Right lobe of liver (tissue), 6 donors: ENCODE data around the gene NR5A2. TPM values are rescaled to one million over a fixed set of nuclear protein-coding genes. Genes with fewer than 3 reads are reported as not detected.

Experiments
- ATAC-seq, 4 donors: fragments of 200-7000 bp; cut with Tn5 transposase; one replicate each; pipeline ENCODE4 v1.9.1; 2020; ENCODE audit warnings: mild to moderate bottlenecking in 4 of 4, moderate library complexity in 4 of 4
- DNase-seq, 3 donors: peaks; one replicate each; pipeline ENCODE4 v3.0.0-alpha.2; 2020
- H3K27ac ChIP-seq, 3 donors: fragments of 200-600 bp; one replicate each; pipeline ENCODE4 v1.8.0; 2022
- H3K27me3 ChIP-seq, 2 donors: fragments of 200-600 bp; one replicate each; pipeline ENCODE4 v1.8.0; 2022
- H3K36me3 ChIP-seq, 4 donors: fragments of 200-600 bp; sonication (generic) in 1 of 4; one replicate each; pipeline versions ENCODE4 v1.5.1 to v1.8.0; 2017 to 2022; ENCODE audit warnings: control low read depth in 1 of 4
- H3K4me1 ChIP-seq, 4 donors: fragments of 200-600 bp; sonication (generic) in 1 of 4; one replicate each; pipeline versions ENCODE4 v1.5.1 to v1.8.0; 2017 to 2022; ENCODE audit warnings: control low read depth in 1 of 4
- H3K4me3 ChIP-seq, 3 donors: fragments of 200-600 bp; one replicate each; pipeline ENCODE4 v1.8.0; 2022
- H3K9me3 ChIP-seq, 4 donors: fragments of 200-600 bp; sonication (generic) in 1 of 4; one replicate each; pipeline versions ENCODE4 v1.5.1 to v1.8.0; 2017 to 2022; ENCODE audit warnings: control low read depth in 1 of 4
- CTCF ChIP-seq, 4 donors: fragments of 200-600 bp in 3 of 4; fragments of 450-650 bp in 1 of 4; IDR thresholded peaks; one replicate each; pipeline versions ENCODE4 v1.5.1 to v1.8.0; 2016 to 2022; ENCODE audit warnings: antibody characterized with exemption in 4 of 4, mild to moderate bottlenecking in 2 of 4
- POLR2A ChIP-seq: fragments of 450-650 bp; IDR thresholded peaks from one replicate; pipeline ENCODE4 v1.6.1; 2017; ENCODE audit warnings: antibody characterized with exemption, mild to moderate bottlenecking
- WGBS: methylation state at CpG from one replicate; pipeline ENCODE4 v1.1.6; 2018; ENCODE audit warnings: low coverage, low lambda C conversion rate; ENCODE audit not compliant: insufficient coverage; ENCODE audit errors: missing lambda C conversion rate; 5-methylcytosine and 5-hydroxymethylcytosine counted together
- intact Hi-C, 2 donors: fragments of 100-400 bp; cut with DNase I; formaldehyde crosslinking; loops; one replicate each; pipeline versions ENCODE4 v1.11.2 to v1.14.1; 2022
- total RNA-seq, 6 experiments: library from RNA; depleted of rRNA in 2 of 6; stranded (reverse); fragments of >200 nt in 2 of 6; fragmentation: NEBNext Ultra II Directional in 3 of 6; extraction: Animal tissue kit (Norgen Biotek cat#: 25700) in 3 of 6; gene quantifications; one replicate each; pipeline versions ENCODE4 v1.1.0 to v1.2.4, GENCODE V29; 2016 to 2023
- donor health status: DM: no; HTN: yes; CAD: no.
- donor health status: DM: no; HTN: no; CAD: no.
- donor health status: DM: no; HTN: no; CAD: no.
- donor health status: DM: no; HTN: yes; CAD: no.
- donor health status: DM: no; HTN: yes; CAD: no.

The NR5A2 gene
- total RNA-seq, 6 experiments from 2014 or later, result 20.4 to 35.0 (median 28.5) TPM

GRCh38 chr1:200046115-200046514 lies 18.6 kb downstream of the NR5A2 start:
- intact Hi-C loops, result no loop called here
- H3K27me3 ChIP-seq, result no peaks in the 10 kb centered on the region
- TF ChIP-seq CTCF (IDR thresholded peaks at IDR 0.05), result no peak
- TF ChIP-seq POLR2A, result no peak
- H3K36me3 ChIP-seq, result peaks cover 0 to 18% (median 4%) of the 10 kb centered on the region in 4 donors
- no peak overlapping the region for H3K4me3 ChIP-seq
- no peaks in the 10 kb centered on the region for H3K9me3 ChIP-seq
- WGBS, result 64% methylated on average over 2 of the region's 2 CpGs
- DNase-seq (no peak), ATAC-seq (no peak)
- H3K4me1 ChIP-seq, result peaks cover 0 to 25% (median 3%) of the 10 kb centered on the region in 4 donors
- no peak overlapping the region for H3K27ac ChIP-seq

- Histone ChIP-seq H3K9me3 (no peaks in the 10 kb centered on the region), H3K4me3 (no peak overlapping the region), H3K4me1 (peaks cover 0 to 35% (median 3%) of the 10 kb centered on the region in 4 donors), H3K27ac (no peak overlapping the region), H3K27me3 (no peaks in the 10 kb centered on the region), H3K36me3 (peaks cover 0 to 18% (median 4%) of the 10 kb centered on the region in 4 donors)
- ATAC-seq (no peak), DNase-seq (no peak)
- TF ChIP-seq CTCF (IDR thresholded peaks at IDR 0.05) (no peak), POLR2A (no peak)
- intact Hi-C loops, result no loop called here
- WGBS, result 65% methylated on average over 2 of the region's 5 CpGs
These were observed 20.7 kb downstream of the NR5A2 start for GRCh38 chr1:200048244-200048643.

- ATAC-seq (no peak), DNase-seq (no peak)
- Histone ChIP-seq H3K4me1 (peaks cover 0 to 35% (median 0%) of the 10 kb centered on the region in 4 donors), H3K4me3 (no peak overlapping the region), H3K36me3 (peaks cover 0 to 18% (median 4%) of the 10 kb centered on the region in 4 donors), H3K9me3 (no peaks in the 10 kb centered on the region), H3K27me3 (no peaks in the 10 kb centered on the region), H3K27ac (peak overlapping the region in 2 of 3 donors; percentile 2 to 82)
- 52% methylated on average over 7 of the region's 7 CpGs for WGBS
- TF ChIP-seq CTCF (IDR thresholded peaks at IDR 0.05), result no peak
- no peak for TF ChIP-seq POLR2A
- intact Hi-C loops, result no loop called here
These were observed 22.3 kb downstream of the NR5A2 start for GRCh38 chr1:200049810-200050209.

- H3K4me1 ChIP-seq, result peaks cover 0 to 30% (median 0%) of the 10 kb centered on the region in 4 donors
- peak overlapping the region; percentile 58 to 82 (median 63) for H3K27ac ChIP-seq
- H3K36me3 ChIP-seq, result peaks cover 0 to 23% (median 4%) of the 10 kb centered on the region in 4 donors
- no peaks in the 10 kb centered on the region for H3K9me3 ChIP-seq
- intact Hi-C loops, result no loop called here
- no peaks in the 10 kb centered on the region for H3K27me3 ChIP-seq
- H3K4me3 ChIP-seq, result peak overlapping the region in 1 of 3 donors; percentile 5
- DNase-seq (no peak), ATAC-seq (peak; percentile 69 to 87 (median 82))
- WGBS, result 43% methylated on average over 4 of the region's 4 CpGs
- no peak for TF ChIP-seq CTCF (IDR thresholded peaks at IDR 0.05)
- no peak for TF ChIP-seq POLR2A
These were observed 24.1 kb downstream of the NR5A2 start for GRCh38 chr1:200051620-200052019.

- WGBS, result 52% methylated on average over 2 of the region's 2 CpGs
- DNase-seq (no peak), ATAC-seq (no peak)
- Histone ChIP-seq H3K4me1 (peaks cover 0 to 26% (median 0%) of the 10 kb centered on the region in 4 donors), H3K9me3 (no peaks in the 10 kb centered on the region), H3K36me3 (peaks cover 0 to 14% (median 0%) of the 10 kb centered on the region in 4 donors), H3K27ac (peak overlapping the region in 1 of 3 donors; percentile 82), H3K27me3 (no peaks in the 10 kb centered on the region), H3K4me3 (no peak overlapping the region)
- TF ChIP-seq POLR2A (no peak), CTCF (IDR thresholded peaks at IDR 0.05) (no peak)
- intact Hi-C loops, result no loop called here
These were observed 25.6 kb downstream of the NR5A2 start for GRCh38 chr1:200053091-200053490.
